PC-9 (cell line): ENCODE measurements around the gene PGBD5.

Experiments used
- CTCF ChIP-seq: fragments of 200-600 bp; sonication (generic); conservative IDR thresholded peaks from 2 replicates; pipeline ENCODE4 v1.6.1; 2017; ENCODE audit warnings: mixed run types, antibody characterized with exemption, mild to moderate bottlenecking, moderate library complexity
- EZH2 ChIP-seq: fragments of 200-600 bp; sonication (generic); IDR thresholded peaks from 2 replicates; pipeline ENCODE4 v1.8.0; 2017; ENCODE audit warnings: antibody characterized with exemption, low read depth

GRCh38 chr1:230339033-230339432 lies 87.1 kb downstream of the PGBD5 start:
- TF ChIP-seq CTCF: no peak
- TF ChIP-seq EZH2: no peak
